ENCODE measurements around the gene SCAMP3. TPM values are rescaled to one million over a fixed set of nuclear protein-coding genes. Genes with fewer than 3 reads are reported as not detected.
A peak's percentile ranks its signal among the peaks of the same experiment; 100 is the strongest.

The SCAMP3 gene
- total and polyA plus RNA-seq, 10 of the 15 experiments (the other 5 are each of a cell fraction or from before 2014, with no cell fraction given) = 17.2 to 133 (median 87.3) TPM

DNA sequence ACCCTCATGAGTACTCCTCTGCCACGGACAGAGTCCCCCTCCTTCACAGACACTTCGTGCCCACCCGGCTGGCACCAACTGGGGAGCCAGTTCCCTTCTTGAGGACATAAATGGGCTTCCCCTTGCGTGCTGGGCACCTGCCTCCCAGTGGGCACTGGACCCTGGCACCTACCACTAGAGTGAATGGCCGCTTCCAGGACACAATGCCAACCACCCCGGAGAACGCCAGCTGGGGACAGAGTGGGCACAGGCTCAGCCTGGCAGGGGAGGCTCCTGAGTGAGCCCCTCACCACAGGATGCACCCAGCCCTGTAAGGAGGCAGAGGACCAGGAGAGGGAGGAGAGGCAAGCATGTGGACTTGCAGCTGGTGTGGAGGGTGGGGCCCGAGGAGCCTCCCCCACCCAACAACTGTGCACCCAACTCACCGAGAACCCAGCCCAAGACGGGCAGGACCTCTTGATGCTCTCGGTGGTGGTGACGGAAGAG, 7.9 kb downstream of the SCAMP3 start:
- ATAC-seq = no peak
- no peak overlapping the region for H3K27ac ChIP-seq (ENCODE audit: control insufficient read depth, insufficient read depth)
- SMC1A ChIA-PET (ENCODE audit: uncharacterized antibody, unreplicated experiment) = interaction anchor here (1.2 kb wide), 1 partner anchor 53 kb away, joined by 5 read pairs; no protein-coding TSS in a partner anchor
- TF ChIP-seq, protein P1, sequence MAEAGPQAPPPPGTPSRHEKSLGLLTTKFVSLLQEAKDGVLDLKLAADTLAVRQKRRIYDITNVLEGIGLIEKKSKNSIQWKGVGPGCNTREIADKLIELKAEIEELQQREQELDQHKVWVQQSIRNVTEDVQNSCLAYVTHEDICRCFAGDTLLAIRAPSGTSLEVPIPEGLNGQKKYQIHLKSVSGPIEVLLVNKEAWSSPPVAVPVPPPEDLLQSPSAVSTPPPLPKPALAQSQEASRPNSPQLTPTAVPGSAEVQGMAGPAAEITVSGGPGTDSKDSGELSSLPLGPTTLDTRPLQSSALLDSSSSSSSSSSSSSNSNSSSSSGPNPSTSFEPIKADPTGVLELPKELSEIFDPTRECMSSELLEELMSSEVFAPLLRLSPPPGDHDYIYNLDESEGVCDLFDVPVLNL (IDR thresholded peaks at IDR 0.05; ENCODE audit: low read depth, low read length) = no peak
- TF ChIP-seq MEF2B (IDR thresholded peaks at IDR 0.05; ENCODE audit: partially characterized antibody, poor library complexity, severe bottlenecking) = no peak
- no peak for TF ChIP-seq PML (IDR thresholded peaks at IDR 0.05; ENCODE audit: low read length)
- TF ChIP-seq LARP7 (IDR thresholded peaks at IDR 0.05) = no peak
- no peak for TF ChIP-seq ZNF622 (IDR thresholded peaks at IDR 0.05)
- TF ChIP-seq, protein P2, sequence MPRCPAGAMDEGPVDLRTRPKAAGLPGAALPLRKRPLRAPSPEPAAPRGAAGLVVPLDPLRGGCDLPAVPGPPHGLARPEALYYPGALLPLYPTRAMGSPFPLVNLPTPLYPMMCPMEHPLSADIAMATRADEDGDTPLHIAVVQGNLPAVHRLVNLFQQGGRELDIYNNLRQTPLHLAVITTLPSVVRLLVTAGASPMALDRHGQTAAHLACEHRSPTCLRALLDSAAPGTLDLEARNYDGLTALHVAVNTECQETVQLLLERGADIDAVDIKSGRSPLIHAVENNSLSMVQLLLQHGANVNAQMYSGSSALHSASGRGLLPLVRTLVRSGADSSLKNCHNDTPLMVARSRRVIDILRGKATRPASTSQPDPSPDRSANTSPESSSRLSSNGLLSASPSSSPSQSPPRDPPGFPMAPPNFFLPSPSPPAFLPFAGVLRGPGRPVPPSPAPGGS (IDR thresholded peaks at IDR 0.05; ENCODE audit: borderline replicate concordance, insufficient read depth, low read depth, low read length, poor library complexity, severe bottlenecking) = no peak
- no peak for TF ChIP-seq RAD51 (IDR thresholded peaks at IDR 0.05)
- no peak for TF ChIP-seq RAD21 (IDR thresholded peaks at IDR 0.05; ENCODE audit: insufficient read depth, low read depth, low read length)
- TF ChIP-seq SMAD1 (IDR thresholded peaks at IDR 0.05; ENCODE audit: low read depth, partially characterized antibody) = no peak
- TF ChIP-seq, protein P3, sequence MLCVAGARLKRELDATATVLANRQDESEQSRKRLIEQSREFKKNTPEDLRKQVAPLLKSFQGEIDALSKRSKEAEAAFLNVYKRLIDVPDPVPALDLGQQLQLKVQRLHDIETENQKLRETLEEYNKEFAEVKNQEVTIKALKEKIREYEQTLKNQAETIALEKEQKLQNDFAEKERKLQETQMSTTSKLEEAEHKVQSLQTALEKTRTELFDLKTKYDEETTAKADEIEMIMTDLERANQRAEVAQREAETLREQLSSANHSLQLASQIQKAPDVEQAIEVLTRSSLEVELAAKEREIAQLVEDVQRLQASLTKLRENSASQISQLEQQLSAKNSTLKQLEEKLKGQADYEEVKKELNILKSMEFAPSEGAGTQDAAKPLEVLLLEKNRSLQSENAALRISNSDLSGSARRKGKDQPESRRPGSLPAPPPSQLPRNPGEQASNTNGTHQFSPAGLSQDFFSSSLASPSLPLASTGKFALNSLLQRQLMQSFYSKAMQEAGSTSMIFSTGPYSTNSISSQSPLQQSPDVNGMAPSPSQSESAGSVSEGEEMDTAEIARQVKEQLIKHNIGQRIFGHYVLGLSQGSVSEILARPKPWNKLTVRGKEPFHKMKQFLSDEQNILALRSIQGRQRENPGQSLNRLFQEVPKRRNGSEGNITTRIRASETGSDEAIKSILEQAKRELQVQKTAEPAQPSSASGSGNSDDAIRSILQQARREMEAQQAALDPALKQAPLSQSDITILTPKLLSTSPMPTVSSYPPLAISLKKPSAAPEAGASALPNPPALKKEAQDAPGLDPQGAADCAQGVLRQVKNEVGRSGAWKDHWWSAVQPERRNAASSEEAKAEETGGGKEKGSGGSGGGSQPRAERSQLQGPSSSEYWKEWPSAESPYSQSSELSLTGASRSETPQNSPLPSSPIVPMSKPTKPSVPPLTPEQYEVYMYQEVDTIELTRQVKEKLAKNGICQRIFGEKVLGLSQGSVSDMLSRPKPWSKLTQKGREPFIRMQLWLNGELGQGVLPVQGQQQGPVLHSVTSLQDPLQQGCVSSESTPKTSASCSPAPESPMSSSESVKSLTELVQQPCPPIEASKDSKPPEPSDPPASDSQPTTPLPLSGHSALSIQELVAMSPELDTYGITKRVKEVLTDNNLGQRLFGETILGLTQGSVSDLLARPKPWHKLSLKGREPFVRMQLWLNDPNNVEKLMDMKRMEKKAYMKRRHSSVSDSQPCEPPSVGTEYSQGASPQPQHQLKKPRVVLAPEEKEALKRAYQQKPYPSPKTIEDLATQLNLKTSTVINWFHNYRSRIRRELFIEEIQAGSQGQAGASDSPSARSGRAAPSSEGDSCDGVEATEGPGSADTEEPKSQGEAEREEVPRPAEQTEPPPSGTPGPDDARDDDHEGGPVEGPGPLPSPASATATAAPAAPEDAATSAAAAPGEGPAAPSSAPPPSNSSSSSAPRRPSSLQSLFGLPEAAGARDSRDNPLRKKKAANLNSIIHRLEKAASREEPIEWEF (IDR thresholded peaks at IDR 0.05; ENCODE audit: insufficient replicate concordance, low read depth, low read length) = no peak
- TF ChIP-seq TBL1XR1 (IDR thresholded peaks at IDR 0.05; ENCODE audit: low read depth, low read length) = no peak
- TF ChIP-seq MTA3 (IDR thresholded peaks at IDR 0.05; ENCODE audit: borderline replicate concordance, low read length) = no peak
- TF ChIP-seq GABPA (IDR thresholded peaks at IDR 0.05; ENCODE audit: low read depth) = no peak
- TF ChIP-seq FOS (IDR thresholded peaks at IDR 0.05; ENCODE audit: borderline replicate concordance, extremely low read depth, insufficient read length) = no peak
- TF ChIP-seq NR2C2 (IDR thresholded peaks at IDR 0.05; ENCODE audit: borderline replicate concordance, control insufficient read depth, insufficient read length, low read depth) = no peak

More for the DNA sequence above, 7.9 kb downstream of the SCAMP3 start:
- no peak for DNase-seq (ENCODE audit: low read depth, low spot score)
- POLR2A ChIA-PET = no interaction called here
- Histone ChIP-seq H4K20me1 (ENCODE audit: control insufficient read depth, insufficient read depth) (no peaks in the 10 kb centered on the region), H3K4me1 (ENCODE audit: control insufficient read depth, insufficient read depth, low read length) (peaks cover 13% of the 10 kb centered on the region), H3K27me3 (replicated peaks in 1 of 2; ENCODE audit: control insufficient read depth in 2 of 2, insufficient read depth in 2 of 2, low read length in 1 of 2) (no peaks in the 10 kb centered on the region), H2AFZ (ENCODE audit: control insufficient read depth, low read depth, low read length) (peak overlapping the region; percentile 82), H3K36me3 (ENCODE audit: control insufficient read depth in 2 of 2, insufficient read depth in 2 of 2, low read length in 1 of 2) (peaks cover under 1 to 1% of the 10 kb centered on the region in 2 experiments; a peak in 1 of 4 replicates), H3K9ac (ENCODE audit: control insufficient read depth, insufficient read depth, low read length) (peak overlapping the region; percentile 24; the same call in 1 of the 2 replicates), H3K4me2 (ENCODE audit: control insufficient read depth, insufficient read depth) (peak overlapping the region; percentile 97), H3K79me2 (ENCODE audit: control insufficient read depth, insufficient read depth, low read length) (peaks cover 7% of the 10 kb centered on the region), H3K9me3 (replicated peaks; ENCODE audit: control insufficient read depth, insufficient read depth, low read length) (no peaks in the 10 kb centered on the region), H3K4me3 (peak overlapping the region; percentile 92)
- in situ Hi-C loops (cut with MboI) = no loop called here
- CTCF ChIA-PET = interaction anchor here (0.7 to 9.6 kb wide), 3 partner anchors 9 to 70 kb away, joined by 3 to 225 read pairs (median 80); partner anchors contain the start of genes CLK2, HCN3 and RUSC1
- no peak for FAIRE-seq
- WGBS (ENCODE audit: insufficient coverage, insufficient replicate concordance, low lambda C conversion rate, missing lambda C conversion rate) = 62% methylated on average over 12 of the region's 12 CpGs
- RAD21 ChIA-PET (ENCODE audit: unreplicated experiment) = no interaction called here
- no TSS peak for BruUV-seq (replicated peaks)
- intact Hi-C loops (cut with micrococcal nuclease; ENCODE audit: unreplicated experiment) = no loop called here

Data from GM12878 (cell line).